GM12875 (cell line): ENCODE measurements around the gene METTL17.
"Not testable (repeated sequence)": the region's sequence is repeated elsewhere in the genome, so short reads cannot be mapped to it uniquely, and the experiment has no call there.

Source experiments
- H3K4me3 ChIP-seq: one replicate; pipeline ENCODE4 v1.5.1; 2011; ENCODE audit warnings: low read depth, low read length, control low read depth
- TF ChIP-seq, protein P1 (sequence below): IDR thresholded peaks from 2 replicates; pipeline ENCODE4 v1.5.1; 2011; ENCODE audit warnings: low read depth, mild to moderate bottlenecking, control low read depth, inconsistent platforms, low read length, moderate library complexity, borderline replicate concordance; ENCODE audit not compliant: insufficient read depth

METTL17 gene

DNA sequence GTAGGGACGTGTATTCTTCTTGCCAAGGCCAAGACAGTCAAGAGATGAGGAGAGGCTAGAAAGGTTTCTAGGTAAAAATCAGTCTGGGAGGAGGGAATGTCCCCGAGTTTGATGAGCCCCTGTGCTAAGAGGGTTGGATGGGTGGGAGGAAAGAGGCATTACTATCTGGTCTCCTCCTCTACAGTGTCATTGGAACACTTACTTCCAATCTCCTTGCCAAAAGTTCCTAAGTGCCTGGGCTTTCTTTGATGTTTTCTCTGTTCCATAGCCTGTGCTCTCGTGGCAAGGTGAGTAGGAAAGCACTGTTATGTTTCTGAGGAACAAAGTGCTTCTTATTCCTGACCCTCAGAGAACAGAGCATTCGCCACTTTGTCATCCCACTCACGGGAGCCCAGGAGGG, 44.9 kb downstream of the METTL17 start, which contains the start of gene RNASE13:
Gene RNASE13 (minus strand): TSS at position 101 of the 400 bp plus-strand sequence. CDS start 519 bp downstream, outside the sequence.
- TF ChIP-seq, protein P1, sequence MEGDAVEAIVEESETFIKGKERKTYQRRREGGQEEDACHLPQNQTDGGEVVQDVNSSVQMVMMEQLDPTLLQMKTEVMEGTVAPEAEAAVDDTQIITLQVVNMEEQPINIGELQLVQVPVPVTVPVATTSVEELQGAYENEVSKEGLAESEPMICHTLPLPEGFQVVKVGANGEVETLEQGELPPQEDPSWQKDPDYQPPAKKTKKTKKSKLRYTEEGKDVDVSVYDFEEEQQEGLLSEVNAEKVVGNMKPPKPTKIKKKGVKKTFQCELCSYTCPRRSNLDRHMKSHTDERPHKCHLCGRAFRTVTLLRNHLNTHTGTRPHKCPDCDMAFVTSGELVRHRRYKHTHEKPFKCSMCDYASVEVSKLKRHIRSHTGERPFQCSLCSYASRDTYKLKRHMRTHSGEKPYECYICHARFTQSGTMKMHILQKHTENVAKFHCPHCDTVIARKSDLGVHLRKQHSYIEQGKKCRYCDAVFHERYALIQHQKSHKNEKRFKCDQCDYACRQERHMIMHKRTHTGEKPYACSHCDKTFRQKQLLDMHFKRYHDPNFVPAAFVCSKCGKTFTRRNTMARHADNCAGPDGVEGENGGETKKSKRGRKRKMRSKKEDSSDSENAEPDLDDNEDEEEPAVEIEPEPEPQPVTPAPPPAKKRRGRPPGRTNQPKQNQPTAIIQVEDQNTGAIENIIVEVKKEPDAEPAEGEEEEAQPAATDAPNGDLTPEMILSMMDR: no peak

DNA sequence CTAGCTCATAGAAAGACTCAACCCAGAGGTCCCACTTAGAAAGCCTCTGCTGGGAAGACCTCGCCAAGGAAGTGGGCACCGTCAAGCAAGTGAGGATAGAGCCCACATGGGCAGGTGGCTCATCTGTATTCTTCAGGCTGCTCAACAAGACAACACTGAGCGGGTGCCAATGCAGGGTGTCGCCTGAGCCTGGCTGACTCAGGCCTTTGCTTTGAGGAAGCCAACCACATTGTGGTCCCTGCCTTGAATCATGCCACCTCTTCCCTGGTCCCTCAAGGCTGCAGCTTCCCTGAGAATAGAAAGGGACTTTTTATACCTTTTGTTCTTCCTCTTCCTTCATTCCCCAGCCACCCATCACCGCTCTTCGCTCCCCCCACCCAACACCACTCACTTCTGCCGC, 47.0 kb downstream of the METTL17 start:
- TF ChIP-seq, protein P1: no peak
- H3K4me3 ChIP-seq: no peak overlapping the region

More for the DNA sequence above, 44.9 kb downstream of the METTL17 start, which contains the start of gene RNASE13:
- no peak within 1 kb of the TSS for H3K4me3 ChIP-seq

DNA sequence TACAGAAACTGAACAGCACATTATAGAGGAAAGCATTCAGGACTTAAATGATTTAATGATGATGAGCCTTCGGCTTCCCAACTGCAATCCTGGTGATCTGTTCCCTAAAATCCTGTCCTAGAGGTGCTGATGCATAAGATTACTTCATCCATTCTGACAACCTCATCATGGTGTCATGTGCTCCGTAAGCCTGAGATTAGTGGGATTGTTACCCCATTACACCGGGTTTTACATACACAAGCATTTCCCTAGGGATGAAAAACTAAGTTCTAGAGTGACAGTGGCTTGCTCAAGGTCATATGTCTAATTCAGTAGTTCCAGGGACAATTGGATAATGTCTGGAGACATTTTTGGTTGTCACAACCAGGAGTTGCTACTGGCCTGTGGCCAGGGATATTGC, 47.4 kb downstream of the METTL17 start:
- H3K4me3 ChIP-seq: no peak overlapping the region
- TF ChIP-seq, protein P1: no peak

DNA sequence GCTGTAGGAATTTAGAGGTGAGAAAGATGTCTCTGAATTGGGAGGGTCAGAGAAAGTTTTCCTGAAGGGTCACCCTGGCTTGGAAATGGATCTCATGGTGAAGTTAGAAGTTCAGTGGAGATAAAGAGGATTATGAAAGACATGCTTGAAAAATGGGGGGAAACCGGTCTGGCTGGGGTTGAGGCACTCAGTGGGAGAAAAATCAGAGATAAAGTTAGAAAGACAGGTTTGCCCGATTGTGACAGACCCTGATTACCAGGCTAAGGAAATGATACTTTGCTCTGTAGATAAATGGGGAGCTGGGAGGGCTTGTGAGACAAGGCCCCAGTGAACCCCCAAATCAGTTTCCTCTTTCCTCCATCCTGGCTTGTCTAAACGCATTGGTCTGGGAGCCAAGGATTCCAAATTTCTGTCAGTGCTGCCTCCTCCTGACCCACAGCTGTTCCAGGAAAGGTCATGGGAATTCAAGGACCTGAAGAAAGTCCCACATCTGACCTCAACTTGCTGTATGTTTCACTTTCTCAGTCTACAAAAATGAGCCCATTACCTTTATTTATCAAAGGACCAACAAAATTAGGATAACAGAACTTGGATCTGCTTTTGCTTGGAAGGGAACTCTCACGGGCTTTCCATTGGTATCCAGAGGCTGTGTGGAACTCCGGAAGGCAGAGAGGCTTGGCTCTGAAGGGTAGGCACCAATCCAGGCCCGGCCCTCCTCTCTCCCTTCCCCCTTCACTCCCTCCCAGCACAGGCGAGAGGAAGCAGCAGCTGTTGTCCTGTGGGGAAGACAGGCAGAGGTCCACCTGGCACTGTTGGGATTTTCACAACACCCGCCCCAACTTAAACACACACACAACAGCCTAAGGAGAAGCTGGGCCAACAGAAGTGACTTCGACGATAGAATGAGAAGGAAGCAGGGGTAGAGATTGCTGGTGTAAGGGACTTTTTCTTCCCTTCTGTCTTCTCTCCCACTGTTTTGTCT, 49.0 kb downstream of the METTL17 start:
- TF ChIP-seq, protein P1: no peak

DNA sequence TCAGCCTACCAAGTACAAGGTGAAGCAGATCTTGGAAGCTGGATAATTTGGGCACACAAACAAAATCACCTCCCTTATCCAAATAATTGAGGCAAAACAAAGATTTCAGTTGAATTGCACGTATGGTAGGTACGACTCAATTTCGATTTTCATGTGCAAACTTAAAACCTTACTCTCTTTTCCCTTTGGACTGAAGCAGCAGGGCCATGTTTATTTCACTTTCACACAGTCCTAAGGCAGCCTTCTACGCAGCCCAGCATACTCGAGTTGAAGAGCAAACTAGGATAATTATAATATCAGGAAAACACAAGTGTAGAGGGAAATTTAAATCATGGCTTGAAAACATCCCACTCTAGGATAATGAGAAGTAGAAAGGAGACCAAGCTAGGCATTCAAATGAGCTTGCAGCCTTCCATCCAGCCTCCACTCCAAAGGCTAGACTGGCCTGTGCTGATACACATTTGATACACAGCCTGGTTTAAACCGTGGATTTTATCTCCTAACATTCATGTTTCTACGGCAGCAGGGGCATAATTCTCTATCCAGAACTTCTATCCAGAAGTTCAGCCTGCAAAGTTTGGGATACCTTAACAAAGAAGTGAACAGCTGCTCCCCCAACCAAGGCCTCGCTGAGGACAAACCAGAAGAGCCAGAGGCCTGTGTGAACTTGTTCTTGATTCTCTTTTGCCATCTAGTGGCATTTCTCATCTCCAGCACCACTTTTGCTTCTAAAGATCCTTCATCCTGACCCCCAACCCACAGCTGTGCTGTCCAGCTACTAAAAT, 50.0 kb downstream of the METTL17 start:
- TF ChIP-seq, protein P1: peak; percentile 48
- no peak overlapping the region for H3K4me3 ChIP-seq

More for the DNA sequence above, 49.0 kb downstream of the METTL17 start:
- H3K4me3 ChIP-seq: no peak overlapping the region

DNA sequence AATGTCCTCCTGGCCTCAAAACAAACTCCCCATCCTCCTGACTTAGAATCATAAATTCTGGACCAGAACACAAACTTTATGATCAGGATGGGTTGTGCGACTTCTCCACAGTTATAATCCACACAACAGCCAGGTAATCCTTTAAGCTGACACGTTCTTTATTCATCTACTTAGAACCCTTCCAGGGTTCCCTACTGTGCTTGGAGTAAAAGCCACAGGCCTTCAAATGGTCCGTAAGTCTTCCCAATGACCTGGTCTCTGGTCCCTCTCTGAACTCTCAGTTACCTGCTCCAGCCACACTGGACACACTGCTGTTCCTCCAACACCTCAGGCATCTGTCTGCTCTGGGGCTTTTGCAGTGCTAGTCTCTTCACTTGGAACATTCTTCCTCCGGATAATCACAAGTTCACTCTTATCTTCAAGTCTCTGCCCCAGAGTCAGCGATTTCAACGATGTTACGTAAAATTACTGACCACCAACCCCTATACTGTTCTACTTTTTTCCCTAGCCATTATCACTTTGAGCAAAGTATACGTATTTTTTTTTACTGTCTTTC, 50.7 kb downstream of the METTL17 start:
- TF ChIP-seq, protein P1: no peak
- H3K4me3 ChIP-seq: no peak overlapping the region

DNA sequence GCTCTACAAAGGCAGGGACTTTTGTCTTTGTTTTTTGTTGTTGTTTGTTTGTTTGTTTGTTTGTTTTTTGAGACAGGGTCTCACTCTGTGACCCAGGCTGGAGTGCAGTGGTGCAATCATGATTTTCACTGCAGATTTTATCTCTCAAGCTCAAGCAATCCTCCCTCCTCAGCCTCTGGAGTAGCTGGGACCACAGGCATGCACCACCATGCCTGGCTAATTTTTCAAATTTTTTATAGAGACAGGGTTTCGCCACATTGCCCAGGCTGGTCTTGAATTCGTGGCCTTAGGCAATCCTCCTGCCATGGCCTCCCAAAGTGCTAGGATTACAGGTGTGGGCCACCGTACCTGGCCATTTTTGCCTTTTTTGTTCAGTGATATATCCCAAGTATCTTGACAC, 51.2 kb downstream of the METTL17 start:
- H3K4me3 ChIP-seq: not testable (repeated sequence)
